ENCODE measurements around the gene CCR3. TPM values are rescaled to one million over a fixed set of nuclear protein-coding genes. Genes with fewer than 3 reads are reported as not detected.
"Not testable (repeated sequence)": the region's sequence is repeated elsewhere in the genome, so short reads cannot be mapped to it uniquely, and the experiment has no call there.

Gene CCR3
- total RNA-seq, 1 donor from 2014 or later: not detected

DNA sequence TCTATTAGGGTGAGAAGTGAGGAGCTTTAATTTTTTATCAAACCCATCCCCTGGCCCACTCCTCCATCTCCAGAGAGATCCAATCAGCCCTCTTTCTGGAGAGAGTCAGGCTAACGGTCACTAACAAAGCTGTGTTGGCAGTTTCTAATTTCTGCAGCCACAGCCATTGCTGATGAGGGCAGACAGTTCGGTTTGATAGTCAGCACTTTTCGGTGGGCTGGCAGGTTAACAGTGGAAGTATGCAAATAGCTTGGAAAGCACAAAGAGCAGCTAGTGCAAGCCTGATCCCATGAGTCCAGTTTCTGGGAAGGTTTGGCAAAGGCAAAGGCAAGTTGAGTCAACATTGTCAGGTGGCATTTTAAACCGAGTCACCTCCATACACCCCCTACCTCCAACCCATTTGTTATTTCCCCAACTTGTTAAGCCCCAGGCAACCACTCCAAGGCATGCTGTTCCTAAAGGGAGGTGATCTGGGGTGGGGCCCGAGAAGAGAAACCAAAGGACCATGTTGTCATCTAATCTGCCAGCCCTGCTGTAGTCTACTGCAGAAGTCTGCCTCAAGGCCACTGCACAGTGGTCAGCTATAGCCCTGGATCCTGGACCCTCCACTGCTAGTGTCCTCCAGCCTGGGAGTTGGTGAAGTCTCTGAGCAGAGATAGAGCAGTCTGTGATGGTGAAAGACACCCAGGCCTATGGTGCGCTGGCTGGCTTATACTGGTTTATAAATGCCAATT, 35.8 kb upstream of the CCR3 start:
- H3K27ac Mint-ChIP-seq (ENCODE audit: unreplicated experiment): no peak overlapping the region
- H3K36me3 Mint-ChIP-seq (ENCODE audit: low read depth): no peaks in the 10 kb centered on the region
- no peaks in the 10 kb centered on the region for H3K27me3 Mint-ChIP-seq (ENCODE audit: low read depth)
- H3K9me3 Mint-ChIP-seq (ENCODE audit: low read depth): no peaks in the 10 kb centered on the region
- no peak for DNase-seq (ENCODE audit: low spot score)
- no peak for TF ChIP-seq CTCF (IDR thresholded peaks at IDR 0.05)
- no peak overlapping the region for H3K4me3 Mint-ChIP-seq (ENCODE audit: unreplicated experiment)
- no peaks in the 10 kb centered on the region for H3K4me1 Mint-ChIP-seq (ENCODE audit: low read depth)

DNA sequence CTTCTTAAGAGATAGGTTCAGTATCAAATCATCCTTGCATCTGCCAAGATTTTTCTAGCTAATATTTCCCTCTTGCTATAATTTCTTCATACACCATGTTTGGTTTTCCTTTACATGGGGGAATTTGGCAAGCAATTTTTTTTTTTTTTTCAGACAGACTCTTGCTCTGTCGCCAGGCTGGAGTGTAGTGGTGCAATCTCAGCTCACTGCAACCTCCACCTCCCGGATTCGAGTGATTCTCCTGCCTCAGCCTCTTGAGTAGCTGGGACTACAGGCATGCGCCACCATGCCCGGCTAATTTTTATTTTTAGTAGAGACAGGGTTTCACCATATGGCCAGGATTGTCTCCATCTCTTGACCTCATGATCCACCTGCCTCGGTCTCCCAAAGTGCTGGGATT, 34.7 kb upstream of the CCR3 start:
- H3K4me1 Mint-ChIP-seq (ENCODE audit: low read depth); H3K9me3 Mint-ChIP-seq (ENCODE audit: low read depth); DNase-seq (ENCODE audit: low spot score); H3K27me3 Mint-ChIP-seq (ENCODE audit: low read depth); H3K4me3 Mint-ChIP-seq (ENCODE audit: unreplicated experiment); H3K27ac Mint-ChIP-seq (ENCODE audit: unreplicated experiment); H3K36me3 Mint-ChIP-seq (ENCODE audit: low read depth): not testable (repeated sequence)

- H3K27ac Mint-ChIP-seq (ENCODE audit: unreplicated experiment): no peak within 1 kb of the TSS
These were observed 34.0 kb upstream of the CCR3 start, which contains the start of gene CCR1 for GRCh38 chr3:46208167-46208704. CCR1 (minus strand) TSS chr3:46208313; CDS start chr3:46204313, 4,000 bp downstream.

GRCh38 chr3:46209053-46209452, 33.2 kb upstream of the CCR3 start:
- Mint-ChIP-seq H3K36me3 (ENCODE audit: low read depth) (no peaks in the 10 kb centered on the region), H3K4me1 (ENCODE audit: low read depth) (no peaks in the 10 kb centered on the region), H3K9me3 (ENCODE audit: low read depth) (no peaks in the 10 kb centered on the region), H3K4me3 (ENCODE audit: unreplicated experiment) (no peak overlapping the region), H3K27ac (ENCODE audit: unreplicated experiment) (no peak overlapping the region), H3K27me3 (ENCODE audit: low read depth) (no peaks in the 10 kb centered on the region)
- no peak for TF ChIP-seq CTCF (IDR thresholded peaks at IDR 0.05)
- DNase-seq (ENCODE audit: low spot score): no peak

More at GRCh38 chr3:46208167-46208704, 34.0 kb upstream of the CCR3 start, which contains the start of gene CCR1:
- Mint-ChIP-seq H3K36me3 (ENCODE audit: low read depth) (no peaks in the 10 kb centered on the region), H3K4me3 (ENCODE audit: unreplicated experiment) (no peak within 1 kb of the TSS), H3K4me1 (ENCODE audit: low read depth) (no peaks in the 10 kb centered on the region), H3K27me3 (ENCODE audit: low read depth) (no peaks in the 10 kb centered on the region), H3K9me3 (ENCODE audit: low read depth) (no peaks in the 10 kb centered on the region)
- peak; percentile 67 for TF ChIP-seq CTCF (IDR thresholded peaks at IDR 0.05)
- DNase-seq (ENCODE audit: low spot score): no peak

GRCh38 chr3:46209746-46210470, 32.4 kb upstream of the CCR3 start:
- Mint-ChIP-seq H3K27ac (ENCODE audit: unreplicated experiment) (no peak overlapping the region), H3K9me3 (ENCODE audit: low read depth) (no peaks in the 10 kb centered on the region), H3K36me3 (ENCODE audit: low read depth) (no peaks in the 10 kb centered on the region), H3K27me3 (ENCODE audit: low read depth) (peaks cover 1% of the 10 kb centered on the region), H3K4me3 (ENCODE audit: unreplicated experiment) (no peak overlapping the region), H3K4me1 (ENCODE audit: low read depth) (no peaks in the 10 kb centered on the region)
- no peak for DNase-seq (ENCODE audit: low spot score)
- no peak for TF ChIP-seq CTCF (IDR thresholded peaks at IDR 0.05)

Measured in chondrocyte (in vitro differentiated cells).